ENCODE results near the gene AKT2.

GRCh38 chr19:40309666-40310065, 24.5 kb upstream of the AKT2 start:
- TF ChIP-seq, protein P1, sequence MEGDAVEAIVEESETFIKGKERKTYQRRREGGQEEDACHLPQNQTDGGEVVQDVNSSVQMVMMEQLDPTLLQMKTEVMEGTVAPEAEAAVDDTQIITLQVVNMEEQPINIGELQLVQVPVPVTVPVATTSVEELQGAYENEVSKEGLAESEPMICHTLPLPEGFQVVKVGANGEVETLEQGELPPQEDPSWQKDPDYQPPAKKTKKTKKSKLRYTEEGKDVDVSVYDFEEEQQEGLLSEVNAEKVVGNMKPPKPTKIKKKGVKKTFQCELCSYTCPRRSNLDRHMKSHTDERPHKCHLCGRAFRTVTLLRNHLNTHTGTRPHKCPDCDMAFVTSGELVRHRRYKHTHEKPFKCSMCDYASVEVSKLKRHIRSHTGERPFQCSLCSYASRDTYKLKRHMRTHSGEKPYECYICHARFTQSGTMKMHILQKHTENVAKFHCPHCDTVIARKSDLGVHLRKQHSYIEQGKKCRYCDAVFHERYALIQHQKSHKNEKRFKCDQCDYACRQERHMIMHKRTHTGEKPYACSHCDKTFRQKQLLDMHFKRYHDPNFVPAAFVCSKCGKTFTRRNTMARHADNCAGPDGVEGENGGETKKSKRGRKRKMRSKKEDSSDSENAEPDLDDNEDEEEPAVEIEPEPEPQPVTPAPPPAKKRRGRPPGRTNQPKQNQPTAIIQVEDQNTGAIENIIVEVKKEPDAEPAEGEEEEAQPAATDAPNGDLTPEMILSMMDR (IDR thresholded peaks at IDR 0.05; ENCODE audit: control extremely low read depth in 1 of 3, insufficient read depth in 1 of 3, low read depth in 1 of 3, low read length in 3 of 3), result no peak
- TF ChIP-seq EZH2 (IDR thresholded peaks at IDR 0.05; ENCODE audit: low read depth, low read length, severe bottlenecking), result no peak
- no peak for TF ChIP-seq CEBPB (IDR thresholded peaks at IDR 0.05; ENCODE audit: low read depth, low read length)
- TF ChIP-seq HDAC2 (IDR thresholded peaks at IDR 0.05; ENCODE audit: borderline replicate concordance in 1 of 2, low read depth in 2 of 2, low read length in 2 of 2), result no peak
- no peak for TF ChIP-seq EP300 (IDR thresholded peaks at IDR 0.05; ENCODE audit: borderline replicate concordance in 1 of 2, low read depth in 2 of 2, low read length in 2 of 2)
- TF ChIP-seq, protein P2, sequence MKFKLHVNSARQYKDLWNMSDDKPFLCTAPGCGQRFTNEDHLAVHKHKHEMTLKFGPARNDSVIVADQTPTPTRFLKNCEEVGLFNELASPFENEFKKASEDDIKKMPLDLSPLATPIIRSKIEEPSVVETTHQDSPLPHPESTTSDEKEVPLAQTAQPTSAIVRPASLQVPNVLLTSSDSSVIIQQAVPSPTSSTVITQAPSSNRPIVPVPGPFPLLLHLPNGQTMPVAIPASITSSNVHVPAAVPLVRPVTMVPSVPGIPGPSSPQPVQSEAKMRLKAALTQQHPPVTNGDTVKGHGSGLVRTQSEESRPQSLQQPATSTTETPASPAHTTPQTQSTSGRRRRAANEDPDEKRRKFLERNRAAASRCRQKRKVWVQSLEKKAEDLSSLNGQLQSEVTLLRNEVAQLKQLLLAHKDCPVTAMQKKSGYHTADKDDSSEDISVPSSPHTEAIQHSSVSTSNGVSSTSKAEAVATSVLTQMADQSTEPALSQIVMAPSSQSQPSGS (IDR thresholded peaks at IDR 0.05; ENCODE audit: low read length), result no peak
- TF ChIP-seq CBX8 (IDR thresholded peaks at IDR 0.05; ENCODE audit: borderline replicate concordance, low read depth, low read length), result no peak
- TF ChIP-seq MAX (IDR thresholded peaks at IDR 0.05), result no peak
- no peak for TF ChIP-seq JUN (IDR thresholded peaks at IDR 0.05; ENCODE audit: low read depth, low read length)
- TF ChIP-seq SP2 (IDR thresholded peaks at IDR 0.05; ENCODE audit: low read length), result no peak
- TF ChIP-seq SP4 (IDR thresholded peaks at IDR 0.05; ENCODE audit: low read length), result no peak
- TF ChIP-seq POLR2AphosphoS5 (IDR thresholded peaks at IDR 0.05; ENCODE audit: low read depth, low read length), result no peak
- TF ChIP-seq POLR2A (IDR thresholded peaks at IDR 0.05; ENCODE audit: control extremely low read depth in 1 of 2, low read depth in 2 of 2, low read length in 2 of 2), result no peak

Data from H1 (cell line).